ENCODE data around the gene CXXC4. TPM values are rescaled to one million over a fixed set of nuclear protein-coding genes. Genes with fewer than 3 reads are reported as not detected.

The CXXC4 gene
- total RNA-seq, 1 experiment from 2014 or later = 0.54 TPM

DNA sequence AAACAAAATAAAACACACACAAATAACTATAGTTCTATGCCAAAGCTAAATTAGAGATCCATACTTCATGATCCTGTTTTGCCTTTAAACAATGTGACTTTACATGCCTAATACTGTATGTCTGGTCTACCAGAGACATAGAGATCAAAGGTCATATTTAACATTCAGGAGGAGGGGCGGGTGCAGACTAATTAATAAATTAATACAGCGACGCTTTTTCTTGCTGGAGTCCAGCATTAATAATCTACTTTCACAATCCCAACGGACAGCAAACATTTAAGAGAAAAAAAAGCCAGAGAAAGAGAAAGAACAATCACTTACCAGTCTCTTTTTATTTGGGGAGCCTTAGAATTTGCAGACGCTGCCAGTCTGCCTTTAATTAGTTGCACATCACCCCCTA, 509 bp downstream of the CXXC4 start:
- Histone ChIP-seq H3K4me2 (ENCODE audit: low read length) (peak overlapping the region; percentile 99), H3K9ac (ENCODE audit: low read length) (0 out of 2 replicates have a peak overlapping the region, but pooled peaks have one; percentile 40), H3K27me3 (ENCODE audit: insufficient read depth, low read length) (no peaks in the 10 kb centered on the region), H3K4me1 (ENCODE audit: control insufficient read depth in 1 of 2, insufficient read depth in 2 of 2, low read length in 2 of 2) (peaks cover 17 to 32% of the 10 kb centered on the region in 2 experiments), H3K36me3 (ENCODE audit: control insufficient read depth in 1 of 2, insufficient read depth in 2 of 2, low read length in 2 of 2) (no peaks in the 10 kb centered on the region), H3K9me2 (ENCODE audit: insufficient read depth) (no peaks in the 10 kb centered on the region), H2AFZ (ENCODE audit: low read depth, low read length, poor library complexity, severe bottlenecking) (peak overlapping the region; percentile 3), H3K27ac (ENCODE audit: low read depth, low read length) (no peak overlapping the region), H3K4me3 (replicated peaks in 1 of 2; ENCODE audit: low read depth in 1 of 2, low read length in 2 of 2) (peak overlapping the region in 1 of 2 experiments; percentile 77; a peak in 3 of 4 replicates), H4K20me1 (ENCODE audit: insufficient read depth) (no peaks in the 10 kb centered on the region), H3K9me3 (ENCODE audit: control insufficient read depth in 1 of 2, insufficient read depth in 1 of 2, low read depth in 1 of 2, low read length in 2 of 2) (no peaks in the 10 kb centered on the region), H3K79me2 (ENCODE audit: insufficient read depth, low read length) (no peaks in the 10 kb centered on the region)
- intact Hi-C loops (cut with micrococcal nuclease) = no loop called here
- no peak for TF ChIP-seq SP1 (IDR thresholded peaks at IDR 0.05; ENCODE audit: low read depth)
- TF ChIP-seq, protein P1, sequence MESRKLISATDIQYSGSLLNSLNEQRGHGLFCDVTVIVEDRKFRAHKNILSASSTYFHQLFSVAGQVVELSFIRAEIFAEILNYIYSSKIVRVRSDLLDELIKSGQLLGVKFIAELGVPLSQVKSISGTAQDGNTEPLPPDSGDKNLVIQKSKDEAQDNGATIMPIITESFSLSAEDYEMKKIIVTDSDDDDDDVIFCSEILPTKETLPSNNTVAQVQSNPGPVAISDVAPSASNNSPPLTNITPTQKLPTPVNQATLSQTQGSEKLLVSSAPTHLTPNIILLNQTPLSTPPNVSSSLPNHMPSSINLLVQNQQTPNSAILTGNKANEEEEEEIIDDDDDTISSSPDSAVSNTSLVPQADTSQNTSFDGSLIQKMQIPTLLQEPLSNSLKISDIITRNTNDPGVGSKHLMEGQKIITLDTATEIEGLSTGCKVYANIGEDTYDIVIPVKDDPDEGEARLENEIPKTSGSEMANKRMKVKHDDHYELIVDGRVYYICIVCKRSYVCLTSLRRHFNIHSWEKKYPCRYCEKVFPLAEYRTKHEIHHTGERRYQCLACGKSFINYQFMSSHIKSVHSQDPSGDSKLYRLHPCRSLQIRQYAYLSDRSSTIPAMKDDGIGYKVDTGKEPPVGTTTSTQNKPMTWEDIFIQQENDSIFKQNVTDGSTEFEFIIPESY (IDR thresholded peaks at IDR 0.05; ENCODE audit: extremely low read depth, insufficient replicate concordance, low read length) = no peak
- no peak for TF ChIP-seq YY1 (IDR thresholded peaks at IDR 0.05; ENCODE audit: extremely low read depth, insufficient replicate concordance, low read depth, low read length)
- TF ChIP-seq FOSL1 (IDR thresholded peaks at IDR 0.05; ENCODE audit: low read depth) = no peak
- TF ChIP-seq, protein P2, sequence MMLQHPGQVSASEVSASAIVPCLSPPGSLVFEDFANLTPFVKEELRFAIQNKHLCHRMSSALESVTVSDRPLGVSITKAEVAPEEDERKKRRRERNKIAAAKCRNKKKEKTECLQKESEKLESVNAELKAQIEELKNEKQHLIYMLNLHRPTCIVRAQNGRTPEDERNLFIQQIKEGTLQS (IDR thresholded peaks at IDR 0.05) = no peak
- TF ChIP-seq POLR2A (IDR thresholded peaks at IDR 0.05; ENCODE audit: borderline replicate concordance, extremely low read depth, insufficient read depth, insufficient read length) = no peak
- no peak for TF ChIP-seq CEBPB (IDR thresholded peaks at IDR 0.05; ENCODE audit: low read depth)
- TF ChIP-seq EGR1 (IDR thresholded peaks at IDR 0.05; ENCODE audit: low read depth) = no peak
- TF ChIP-seq CBX3 (IDR thresholded peaks at IDR 0.05; ENCODE audit: low read depth) = no peak
- TF ChIP-seq, protein P3, sequence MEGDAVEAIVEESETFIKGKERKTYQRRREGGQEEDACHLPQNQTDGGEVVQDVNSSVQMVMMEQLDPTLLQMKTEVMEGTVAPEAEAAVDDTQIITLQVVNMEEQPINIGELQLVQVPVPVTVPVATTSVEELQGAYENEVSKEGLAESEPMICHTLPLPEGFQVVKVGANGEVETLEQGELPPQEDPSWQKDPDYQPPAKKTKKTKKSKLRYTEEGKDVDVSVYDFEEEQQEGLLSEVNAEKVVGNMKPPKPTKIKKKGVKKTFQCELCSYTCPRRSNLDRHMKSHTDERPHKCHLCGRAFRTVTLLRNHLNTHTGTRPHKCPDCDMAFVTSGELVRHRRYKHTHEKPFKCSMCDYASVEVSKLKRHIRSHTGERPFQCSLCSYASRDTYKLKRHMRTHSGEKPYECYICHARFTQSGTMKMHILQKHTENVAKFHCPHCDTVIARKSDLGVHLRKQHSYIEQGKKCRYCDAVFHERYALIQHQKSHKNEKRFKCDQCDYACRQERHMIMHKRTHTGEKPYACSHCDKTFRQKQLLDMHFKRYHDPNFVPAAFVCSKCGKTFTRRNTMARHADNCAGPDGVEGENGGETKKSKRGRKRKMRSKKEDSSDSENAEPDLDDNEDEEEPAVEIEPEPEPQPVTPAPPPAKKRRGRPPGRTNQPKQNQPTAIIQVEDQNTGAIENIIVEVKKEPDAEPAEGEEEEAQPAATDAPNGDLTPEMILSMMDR (IDR thresholded peaks at IDR 0.05 in 2 of 3, conservative IDR thresholded peaks at IDR 0.05 in 1 of 3; ENCODE audit: borderline replicate concordance in 1 of 3, insufficient read depth in 1 of 3, low read depth in 2 of 3, low read length in 2 of 3) = no peak
- no peak for TF ChIP-seq TCF7L2 (IDR thresholded peaks at IDR 0.05; ENCODE audit: borderline replicate concordance, extremely low read depth, insufficient read depth, insufficient read length)
- no peak for TF ChIP-seq ZFX (IDR thresholded peaks at IDR 0.05)
- TF ChIP-seq JUND (IDR thresholded peaks at IDR 0.05) = no peak
- TF ChIP-seq, protein P4, sequence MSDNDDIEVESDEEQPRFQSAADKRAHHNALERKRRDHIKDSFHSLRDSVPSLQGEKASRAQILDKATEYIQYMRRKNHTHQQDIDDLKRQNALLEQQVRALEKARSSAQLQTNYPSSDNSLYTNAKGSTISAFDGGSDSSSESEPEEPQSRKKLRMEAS (IDR thresholded peaks at IDR 0.05) = no peak
- TF ChIP-seq SRF (IDR thresholded peaks at IDR 0.05; ENCODE audit: low read depth) = no peak
- ChIA-PET POLR2A (no interaction called here), CTCF (no interaction called here), RAD21 (ENCODE audit: low non-redundant PET in 1 of 2, low total read pairs in 2 of 2, uncharacterized antibody in 2 of 2, unreplicated experiment in 2 of 2) (no interaction called here)
- no peak for DNase-seq (ENCODE audit: low read depth, low spot score)
- no TSS peak for BruUV-seq (replicated peaks)
- no peak for ATAC-seq

All from HCT116 (cell line).